HG03558 (cell line): ENCODE measurements around the gene PARD3.
"Not testable (repeated sequence)": the region's sequence is repeated elsewhere in the genome, so short reads cannot be mapped to it uniquely, and the experiment has no call there.

Experiments used
- ATAC-seq: cut with Tn5 transposase; IDR thresholded peaks from one replicate; pipeline ENCODE4 v1.9.1; 2021; ENCODE audit warnings: moderate number of reproducible peaks; ENCODE audit not compliant: unreplicated experiment; ENCODE audit errors: extremely low read depth

The PARD3 gene

GRCh38 chr10:34722404-34722803 lies 92.7 kb downstream of the PARD3 start:
- no peak for ATAC-seq

GRCh38 chr10:34721208-34721840 lies 93.8 kb downstream of the PARD3 start:
- no peak for ATAC-seq

- ATAC-seq, result no peak
These were observed 95.3 kb downstream of the PARD3 start for GRCh38 chr10:34719746-34720145.

- no peak for ATAC-seq
These were observed 95.8 kb downstream of the PARD3 start for GRCh38 chr10:34719328-34719727.

GRCh38 chr10:34717429-34717828 lies 97.7 kb downstream of the PARD3 start:
- ATAC-seq, result no peak

- ATAC-seq, result peak; percentile 70
These were observed 98.1 kb downstream of the PARD3 start for GRCh38 chr10:34716958-34717357.

- ATAC-seq, result no peak
These were observed 98.9 kb downstream of the PARD3 start for GRCh38 chr10:34716234-34716633.

- no peak for ATAC-seq
These were observed 99.4 kb downstream of the PARD3 start for GRCh38 chr10:34715511-34716187.

GRCh38 chr10:34713875-34714274 lies 101.2 kb downstream of the PARD3 start:
- ATAC-seq, result no peak

GRCh38 chr10:34711500-34711899 lies 103.6 kb downstream of the PARD3 start:
- ATAC-seq, result no peak

- ATAC-seq, result no peak
These were observed 104.7 kb downstream of the PARD3 start for GRCh38 chr10:34710391-34710751.

- no peak for ATAC-seq
These were observed 105.3 kb downstream of the PARD3 start for GRCh38 chr10:34709637-34710390.

GRCh38 chr10:34707656-34708055 lies 107.4 kb downstream of the PARD3 start:
- no peak for ATAC-seq

GRCh38 chr10:34706992-34707391 lies 108.1 kb downstream of the PARD3 start:
- ATAC-seq, result not testable (repeated sequence)

GRCh38 chr10:34706147-34706546 lies 108.9 kb downstream of the PARD3 start:
- no peak for ATAC-seq

GRCh38 chr10:34705563-34705962 lies 109.5 kb downstream of the PARD3 start:
- no peak for ATAC-seq

- no peak for ATAC-seq
These were observed 110.4 kb downstream of the PARD3 start for GRCh38 chr10:34704526-34705184.

- no peak for ATAC-seq
These were observed 112.1 kb downstream of the PARD3 start for GRCh38 chr10:34702982-34703381.

- no peak for ATAC-seq
These were observed 112.8 kb downstream of the PARD3 start for GRCh38 chr10:34702093-34702937.

GRCh38 chr10:34701194-34701593 lies 113.9 kb downstream of the PARD3 start:
- no peak for ATAC-seq
